SK-N-SH treated with all-trans-retinoic acid at 6 μM for 48 hours (cell line): ENCODE measurements around the gene MORC4.

ENCODE experiments used
- BACH2 ChIP-seq: fragments of 250-450 bp; sonication (Bioruptor Pico); IDR thresholded peaks from 2 replicates; pipeline ENCODE4 v1.9.0; 2021; ENCODE audit warnings: mild to moderate bottlenecking, borderline replicate concordance
- ESRRG ChIP-seq: fragments of 250-450 bp; sonication (Bioruptor Pico); IDR thresholded peaks from 2 replicates; pipeline ENCODE4 v1.6.1; 2021; ENCODE audit warnings: mild to moderate bottlenecking
- ZC3H10 ChIP-seq: fragments of 250-450 bp; sonication (Bioruptor Pico); IDR thresholded peaks from 2 replicates; pipeline ENCODE4 v1.5.1; 2021; ENCODE audit warnings: mild to moderate bottlenecking, moderate library complexity
- ZFP3 ChIP-seq: fragments of 250-450 bp; sonication (Bioruptor Pico); IDR thresholded peaks from 2 replicates; pipeline ENCODE4 v1.5.0; 2020; ENCODE audit warnings: mild to moderate bottlenecking, moderate library complexity
- ZFP30 ChIP-seq: fragments of 450-650 bp; formaldehyde crosslinking; IDR thresholded peaks from 2 replicates; pipeline ENCODE4 v1.5.0; 2022; ENCODE audit warnings: mild to moderate bottlenecking, moderate library complexity

DNA sequence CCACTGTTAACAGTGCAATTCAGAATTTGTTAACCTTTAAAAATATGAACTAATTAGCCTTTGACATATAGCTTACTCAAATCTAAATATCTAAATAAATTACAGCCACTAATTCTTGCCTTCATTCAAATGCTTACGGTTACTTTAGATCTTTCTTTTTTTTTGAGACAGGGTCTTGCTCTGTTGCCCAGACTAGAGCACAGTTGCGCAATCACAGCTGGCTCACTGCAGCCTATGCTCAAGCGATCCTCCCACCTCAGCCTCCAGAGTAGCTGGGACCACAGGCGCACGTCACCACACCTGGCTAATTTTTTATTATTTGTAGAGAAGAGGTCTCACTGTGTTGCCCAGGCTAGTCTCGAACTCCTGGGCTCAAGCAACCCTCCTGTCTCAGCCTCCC lies 48.8 kb downstream of the MORC4 start:
- TF ChIP-seq ZFP3 (CRISPR knock-in tag): no peak
- no peak for TF ChIP-seq ESRRG (CRISPR knock-in tag)
- no peak for TF ChIP-seq BACH2 (CRISPR knock-in tag)
- no peak for TF ChIP-seq ZC3H10 (CRISPR knock-in tag)
- TF ChIP-seq ZFP30 (CRISPR knock-in tag): no peak
